IMR-90 (cell line): ENCODE data around the gene IL6.

Experiments
- BHLHE40 ChIP-seq: fragments of 150-350 bp; IDR thresholded peaks from 2 replicates; pipeline ENCODE4 v1.6.1; 2016; ENCODE audit warnings: mild to moderate bottlenecking, low read depth, low read length
- CTCF ChIP-seq: conservative IDR thresholded peaks from 2 replicates; pipeline ENCODE4 v1.5.1; 2012; ENCODE audit warnings: mild to moderate bottlenecking, low read depth, low read length, improper control_type of control experiment
- MAFK ChIP-seq: IDR thresholded peaks from 2 replicates; pipeline ENCODE4 v1.6.1; 2012; ENCODE audit warnings: low read depth, low read length, improper control_type of control experiment
- MXI1 ChIP-seq: IDR thresholded peaks from 2 replicates; pipeline ENCODE4 v1.6.1; 2012; ENCODE audit warnings: low read depth, mild to moderate bottlenecking, low read length, moderate library complexity, borderline replicate concordance
- POLR2A ChIP-seq: IDR thresholded peaks from 2 replicates; pipeline ENCODE4 v1.6.1; 2012; ENCODE audit warnings: mild to moderate bottlenecking, low read depth, low read length
- RAD21 ChIP-seq: IDR thresholded peaks from 2 replicates; pipeline ENCODE4 v1.6.1; 2012; ENCODE audit warnings: low read length, improper control_type of control experiment
- RFX5 ChIP-seq: IDR thresholded peaks from 2 replicates; pipeline ENCODE4 v1.8.0; 2012; ENCODE audit warnings: low read depth, mild to moderate bottlenecking, low read length, moderate library complexity
- SMC3 ChIP-seq: fragments of 150-350 bp; IDR thresholded peaks from 2 replicates; pipeline ENCODE4 v1.6.1; 2016; ENCODE audit warnings: low read depth, mild to moderate bottlenecking, antibody characterized with exemption, low read length, moderate library complexity
- USF2 ChIP-seq: fragments of 150-350 bp; IDR thresholded peaks from 2 replicates; pipeline ENCODE4 v1.6.1; 2017; ENCODE audit warnings: mild to moderate bottlenecking, antibody characterized with exemption, low read length, low read depth

- TF ChIP-seq CTCF (no peak), MXI1 (no peak), POLR2A (no peak), BHLHE40 (no peak), MAFK (no peak), RFX5 (no peak), SMC3 (no peak), RAD21 (no peak), USF2 (no peak)
Observed at GRCh38 chr7:22731766-22732165, 4.8 kb downstream of the IL6 start.
